H1 (cell line): Measurements from ENCODE around the gene METTL18. TPM values are rescaled to one million over a fixed set of nuclear protein-coding genes. Genes with fewer than 3 reads are reported as not detected.

ENCODE experiments used
- CTCF ChIA-PET: fragments of 300-600 bp; sonication (Branson Sonifier 250); formaldehyde crosslinking; loops from one replicate; lab custom pipeline; 2021; ENCODE audit not compliant: partially characterized antibody; lab: Charles Lee
- POLR2A ChIA-PET: fragments of 300-600 bp; sonication (Branson Sonifier 250); formaldehyde crosslinking; loops from one replicate; lab custom pipeline; 2021; ENCODE audit warnings: inconsistent platforms; ENCODE audit not compliant: partially characterized antibody; lab: Charles Lee
- DNase-seq, 2 experiments: peaks; one replicate each; pipeline versions ENCODE4 v3.0.0 to v3.0.0-alpha.2; 2010 to 2022; ENCODE audit warnings: low spot score in 2 of 2, low read depth in 1 of 2, mixed read lengths in 1 of 2
- FAIRE-seq: peaks from 2 replicates; lab custom pipeline; 2011; peaks lifted over from hg19 to GRCh38; lab: Jason Lieb, UNC
- H2AFZ ChIP-seq: 2 replicates; pipeline ENCODE4 v1.8.1; 2012; ENCODE audit warnings: low read length, inconsistent platforms
- H2AK5ac ChIP-seq: 2 replicates; pipeline ENCODE4 v1.6.1; 2013; ENCODE audit warnings: low read depth, low read length
- H2BK120ac ChIP-seq: replicated peaks from 2 replicates; pipeline ENCODE3; 2013; ENCODE audit warnings: low read depth, low read length, inconsistent platforms
- H2BK12ac ChIP-seq: 2 replicates; pipeline ENCODE4 v1.6.1; 2013; ENCODE audit warnings: low read depth, low read length
- H2BK15ac ChIP-seq: 2 replicates; pipeline ENCODE4 v1.6.1; 2013; ENCODE audit warnings: low read length
- H2BK20ac ChIP-seq: 2 replicates; pipeline ENCODE4 v1.6.1; 2013; ENCODE audit warnings: low read length
- H2BK5ac ChIP-seq: 2 replicates; pipeline ENCODE4 v1.6.1; 2013; ENCODE audit warnings: low read depth, low read length
- H3K14ac ChIP-seq: 2 replicates; pipeline ENCODE4 v1.6.1; 2013; ENCODE audit warnings: inconsistent platforms; ENCODE audit not compliant: insufficient read length
- H3K18ac ChIP-seq: 2 replicates; pipeline ENCODE4 v1.6.1; 2013; ENCODE audit warnings: low read length; ENCODE audit errors: extremely low read depth
- H3K23ac ChIP-seq: 2 replicates; pipeline ENCODE4 v1.6.1; 2013; ENCODE audit warnings: inconsistent platforms; ENCODE audit not compliant: insufficient read length
- H3K23me2 ChIP-seq: 2 replicates; pipeline ENCODE4 v1.6.1; 2013; ENCODE audit warnings: low read depth, low read length
- H3K27ac ChIP-seq: 2 replicates; pipeline ENCODE4 v1.6.1; 2011; ENCODE audit warnings: low read depth, low read length, inconsistent platforms
- H3K27me3 ChIP-seq, 4 experiments: replicated peaks in 1 of 4; 1 replicate in 1 of 4; 2 replicates in 3 of 4; pipeline versions ENCODE4 v1.6.1 to v1.8.1; 2011 to 2013; ENCODE audit warnings: low read length in 3 of 4, mild to moderate bottlenecking in 3 of 4, inconsistent platforms in 2 of 4, mixed read lengths in 2 of 4, moderate library complexity in 1 of 4; ENCODE audit not compliant: control insufficient read depth in 3 of 4, insufficient read depth in 3 of 4; ENCODE audit errors: extremely low read depth in 1 of 4
- H3K36me3 ChIP-seq, 4 experiments: 2 replicates each; pipeline versions ENCODE4 v1.6.1 to v1.8.1; 2011 to 2013; ENCODE audit warnings: mild to moderate bottlenecking in 4 of 4, low read length in 3 of 4, moderate library complexity in 2 of 4, control low read depth in 1 of 4, inconsistent platforms in 1 of 4; ENCODE audit not compliant: insufficient read depth in 4 of 4, control insufficient read depth in 2 of 4
- H3K4ac ChIP-seq: replicated peaks from 2 replicates; pipeline ENCODE3; 2013; ENCODE audit warnings: low read length, low read depth, mixed read lengths, inconsistent platforms; ENCODE audit not compliant: insufficient read length
- H3K4me1 ChIP-seq, 4 experiments: replicated peaks in 1 of 4; 1 replicate in 1 of 4; 2 replicates in 3 of 4; pipeline versions ENCODE4 v1.6.1 to v1.8.1; 2011 to 2013; ENCODE audit warnings: low read length in 3 of 4, inconsistent platforms in 2 of 4, mixed read lengths in 1 of 4; ENCODE audit not compliant: insufficient read depth in 4 of 4, control insufficient read depth in 3 of 4
- H3K4me2 ChIP-seq, 2 experiments: 2 replicates each; pipeline versions ENCODE4 v1.6.1 to v1.8.1; 2011 to 2013; ENCODE audit warnings: low read depth in 2 of 2, low read length in 2 of 2, control low read depth in 1 of 2, inconsistent platforms in 1 of 2, mild to moderate bottlenecking in 1 of 2; ENCODE audit not compliant: insufficient read depth in 1 of 2
- H3K4me3 ChIP-seq, 4 experiments: fragments of 200-600, 300-600 bp in 1 of 4; sonication (generic), shearing (Covaris generic), sonication (Bioruptor Twin) in 1 of 4; 2 replicates each; pipeline versions ENCODE4 v1.5.1 to v1.8.1; 2011 to 2016; ENCODE audit warnings: low read length in 4 of 4, low read depth in 3 of 4, control low read depth in 2 of 4, inconsistent platforms in 2 of 4, mild to moderate bottlenecking in 2 of 4, mixed read lengths in 1 of 4, moderate library complexity in 1 of 4; ENCODE audit not compliant: insufficient read depth in 2 of 4; ENCODE audit errors: extremely low read depth in 1 of 4
- H3K56ac ChIP-seq: replicated peaks from 2 replicates; pipeline ENCODE3; 2013; ENCODE audit warnings: low read depth, mild to moderate bottlenecking, mixed read lengths, low read length, inconsistent platforms; ENCODE audit not compliant: insufficient read length
- H3K79me1 ChIP-seq: 2 replicates; pipeline ENCODE4 v1.6.1; 2013; ENCODE audit warnings: low read depth, low read length, control low read depth
- H3K79me2 ChIP-seq, 2 experiments: 2 replicates each; pipeline versions ENCODE4 v1.6.1 to v1.8.1; 2012 to 2013; ENCODE audit warnings: low read length in 2 of 2, mild to moderate bottlenecking in 2 of 2, inconsistent platforms in 1 of 2; ENCODE audit not compliant: insufficient read depth in 2 of 2, control insufficient read depth in 1 of 2
- H3K9ac ChIP-seq, 4 experiments: replicated peaks in 1 of 4; 1 replicate in 1 of 4; 2 replicates in 3 of 4; pipeline versions ENCODE4 v1.6.1 to v1.8.1; 2011 to 2013; ENCODE audit warnings: low read depth in 3 of 4, low read length in 3 of 4, control low read depth in 2 of 4, mild to moderate bottlenecking in 2 of 4, moderate library complexity in 2 of 4, inconsistent platforms in 1 of 4; ENCODE audit errors: extremely low read depth in 1 of 4
- H3K9me3 ChIP-seq, 2 experiments: 2 replicates each; pipeline versions ENCODE4 v1.6.1 to v1.8.1; 2012 to 2013; ENCODE audit warnings: mild to moderate bottlenecking in 2 of 2, moderate library complexity in 2 of 2, control low read depth in 1 of 2, inconsistent platforms in 1 of 2, low read depth in 1 of 2, low read length in 1 of 2, mixed read lengths in 1 of 2; ENCODE audit not compliant: insufficient read depth in 2 of 2
- H4K20me1 ChIP-seq, 2 experiments: replicated peaks in 1 of 2; 2 replicates each; pipeline versions ENCODE3 to v1.8.1; 2011 to 2013; ENCODE audit warnings: inconsistent platforms in 2 of 2, low read length in 2 of 2, mild to moderate bottlenecking in 1 of 2; ENCODE audit not compliant: insufficient read depth in 2 of 2, control insufficient read depth in 1 of 2
- H4K5ac ChIP-seq: 2 replicates; pipeline ENCODE4 v1.6.1; 2013; ENCODE audit warnings: low read length, low read depth, mixed read lengths, inconsistent platforms; ENCODE audit not compliant: insufficient read length
- H4K8ac ChIP-seq: 2 replicates; pipeline ENCODE4 v1.8.0; 2013; ENCODE audit warnings: mild to moderate bottlenecking, moderate library complexity, low read length, inconsistent platforms; ENCODE audit not compliant: insufficient read depth; ENCODE audit errors: extremely low read depth
- H4K91ac ChIP-seq: replicated peaks from 2 replicates; pipeline ENCODE3; 2013; ENCODE audit warnings: low read length, mixed read lengths, inconsistent platforms; ENCODE audit not compliant: insufficient read length
- ASH2L ChIP-seq: fragments of 200-600, 300-600 bp; sonication (generic); IDR thresholded peaks from one replicate; pipeline ENCODE4 v1.7.1; 2017; ENCODE audit warnings: low read length
- BACH1 ChIP-seq: IDR thresholded peaks from 2 replicates; pipeline ENCODE4 v1.6.1; 2012; ENCODE audit warnings: low read length, improper control_type of control experiment
- BCL11A ChIP-seq, 2 experiments: IDR thresholded peaks; one replicate each; pipeline ENCODE4 v1.6.1; 2011; ENCODE audit warnings: low read depth in 2 of 2, low read length in 2 of 2, mild to moderate bottlenecking in 2 of 2
- CBX8 ChIP-seq: fragments of 300-800, 300-1000 bp; sonication (generic); IDR thresholded peaks from 2 replicates; pipeline ENCODE4 v1.7.1; 2016; ENCODE audit warnings: low read depth, low read length, borderline replicate concordance
- CHD1 ChIP-seq: IDR thresholded peaks from 2 replicates; pipeline ENCODE4 v1.6.1; 2012; ENCODE audit warnings: low read depth, low read length, improper control_type of control experiment
- GABPA ChIP-seq: IDR thresholded peaks from 2 replicates; pipeline ENCODE4 v1.6.1; 2011; ENCODE audit warnings: mild to moderate bottlenecking, low read length, moderate library complexity, borderline replicate concordance; ENCODE audit not compliant: insufficient read depth
- HDAC6 ChIP-seq: IDR thresholded peaks from one replicate; pipeline ENCODE4 v1.7.1; 2012; ENCODE audit warnings: low read depth, mild to moderate bottlenecking, inconsistent platforms, low read length, moderate library complexity
- KDM1A ChIP-seq: fragments of 200-600, 300-600 bp; sonication (generic); IDR thresholded peaks from 2 replicates; pipeline ENCODE4 v1.7.1; 2016; ENCODE audit warnings: mild to moderate bottlenecking, low read length, borderline replicate concordance
- POLR2AphosphoS5 ChIP-seq: IDR thresholded peaks from 2 replicates; pipeline ENCODE4 v1.6.1; 2011; ENCODE audit warnings: low read depth, low read length
- SIRT6 ChIP-seq: IDR thresholded peaks from one replicate; pipeline ENCODE4 v1.7.1; 2012; ENCODE audit warnings: low read length, inconsistent platforms
- SP2 ChIP-seq: IDR thresholded peaks from 2 replicates; pipeline ENCODE4 v1.6.1; 2012; ENCODE audit warnings: mild to moderate bottlenecking, low read length, inconsistent platforms
- WGBS, 2 experiments: shearing (Covaris generic) in 1 of 2; methylation state at CpG; one replicate each; pipeline versions ENCODE4 v1.1.6 to v1.1.7; 2013 to 2015; ENCODE audit warnings: low lambda C conversion rate in 2 of 2, mixed read lengths in 2 of 2, inconsistent platforms in 1 of 2, low coverage in 1 of 2, missing lambda C conversion rate in 1 of 2; ENCODE audit not compliant: insufficient replicate concordance in 2 of 2, insufficient coverage in 1 of 2, insufficient read length in 1 of 2; ENCODE audit errors: extremely low coverage in 1 of 2, missing lambda C conversion rate in 1 of 2; 5-methylcytosine and 5-hydroxymethylcytosine counted together
- polyA plus RNA-seq, 7 experiments: library from polyadenylated mRNA; depleted of rRNA in 3 of 7; stranded (reverse) in 5 of 7; unstranded in 2 of 7; fragments of >200 nt in 5 of 7; fragments of 200-250 nt in 2 of 7; gene quantifications; 1 replicate in 5 of 7; 2 replicates in 1 of 7; 4 replicates in 1 of 7; pipeline versions ENCODE4 v1.2.1 to v1.2.3, GENCODE V29; 2011 to 2013; ENCODE audit warnings: missing spikeins in 2 of 7, mixed read lengths in 2 of 7
- total RNA-seq: library from RNA; stranded (reverse); fragmentation: NEBNext Ultra II Directional; extraction: Animal tissue kit (Norgen Biotek cat#: 25700); gene quantifications from 2 replicates; pipeline ENCODE4 v1.2.1, GENCODE V29; 2021

The METTL18 gene
- total and polyA plus RNA-seq, 2 of the 8 experiments (the other 6 are each of a cell fraction or from before 2014, with no cell fraction given), result 1.4 to 7.6 TPM

- Histone ChIP-seq H4K91ac (no peak overlapping the region), H2AFZ (no peak overlapping the region), H3K9ac (no peak overlapping the region), H3K79me2 (no peaks in the 10 kb centered on the region), H2BK12ac (no peak overlapping the region), H4K8ac (no peak overlapping the region), H3K18ac (no peak overlapping the region), H3K36me3 (peaks cover 5 to 59% (median 34%) of the 10 kb centered on the region in 4 experiments), H4K20me1 (peaks cover 0 to 2% of the 10 kb centered on the region in 2 experiments), H2BK5ac (no peak overlapping the region), H3K9me3 (no peaks in the 10 kb centered on the region), H3K56ac (no peak overlapping the region), H3K79me1 (no peaks in the 10 kb centered on the region), H3K27ac (no peak overlapping the region), H2AK5ac (no peak overlapping the region), H3K4me2 (no peak overlapping the region), H3K4me3 (no peak overlapping the region), H4K5ac (no peak overlapping the region), H3K23ac (no peak overlapping the region), H2BK15ac (no peak overlapping the region), H2BK20ac (no peak overlapping the region), H3K4ac (no peak overlapping the region), H3K27me3 (no peaks in the 10 kb centered on the region), H3K4me1 (no peaks in the 10 kb centered on the region), H3K23me2 (no peaks in the 10 kb centered on the region), H2BK120ac (no peak overlapping the region), H3K14ac (no peak overlapping the region)
- no peak for FAIRE-seq
- DNase-seq, result no peak
- ChIA-PET POLR2A (no interaction called here), CTCF (no interaction called here)
- WGBS, 2 experiments, result 97 to 100% methylated on average over 3 of the region's 3 CpGs
- no peak for TF ChIP-seq GABPA
- TF ChIP-seq ASH2L, result no peak
- TF ChIP-seq CBX8, result no peak
- no peak for TF ChIP-seq KDM1A
- no peak for TF ChIP-seq CHD1
- no peak for TF ChIP-seq HDAC6
- no peak for TF ChIP-seq BACH1
- TF ChIP-seq BCL11A (IDR thresholded peaks at IDR 0.05; ENCODE audit: low read depth in 2 of 2, low read length in 2 of 2), result no peak
- TF ChIP-seq SP2, result no peak
- no peak for TF ChIP-seq POLR2AphosphoS5
- TF ChIP-seq SIRT6, result no peak
Measured at GRCh38 chr1:169824153-169824552, 29.4 kb upstream of the METTL18 start.
